ENCODE results near the gene CLNK. TPM values are rescaled to one million over a fixed set of nuclear protein-coding genes. Genes with fewer than 3 reads are reported as not detected.

Gene CLNK
- total RNA-seq, 2 donors from 2014 or later: 0.06 TPM; not detected in 1

GRCh38 chr4:10554694-10555093 is 129.9 kb downstream of the CLNK start:
- intact Hi-C loops (cut with DNase I, micrococcal nuclease): no loop called here
- ATAC-seq: peak; percentile 75
- peak in 1 of 2 donors; percentile 54 for DNase-seq

GRCh38 chr4:10554121-10554520 is 130.4 kb downstream of the CLNK start:
- ATAC-seq: no peak
- no peak for DNase-seq
- intact Hi-C loops (cut with DNase I, micrococcal nuclease): no loop called here

- DNase-seq (no peak), ATAC-seq (no peak)
- intact Hi-C loops (cut with DNase I, micrococcal nuclease): no loop called here
Observed at GRCh38 chr4:10552591-10553280, 131.8 kb downstream of the CLNK start.

GRCh38 chr4:10535912-10536311 is 148.7 kb downstream of the CLNK start:
- no peak for ATAC-seq
- DNase-seq: no peak
- intact Hi-C loops (cut with DNase I, micrococcal nuclease): no loop called here

- intact Hi-C loops (cut with DNase I, micrococcal nuclease): no loop called here
- no peak for ATAC-seq
- no peak for DNase-seq
Observed at GRCh38 chr4:10534820-10535219, 149.7 kb downstream of the CLNK start.

- DNase-seq (no peak), ATAC-seq (no peak)
- intact Hi-C loops (cut with DNase I, micrococcal nuclease): no loop called here
Observed at GRCh38 chr4:10532155-10532554, 152.4 kb downstream of the CLNK start.

GRCh38 chr4:10530137-10530786 is 154.3 kb downstream of the CLNK start:
- ATAC-seq: no peak
- intact Hi-C loops (cut with DNase I, micrococcal nuclease): no loop called here
- DNase-seq: no peak

GRCh38 chr4:10529291-10530136 is 155.1 kb downstream of the CLNK start:
- intact Hi-C loops (cut with DNase I, micrococcal nuclease): no loop called here
- ATAC-seq (no peak), DNase-seq (no peak)

- DNase-seq: no peak
- intact Hi-C loops (cut with DNase I, micrococcal nuclease): no loop called here
- ATAC-seq: no peak
Observed at GRCh38 chr4:10527438-10527837, 157.1 kb downstream of the CLNK start.

GRCh38 chr4:10526429-10527222 is 157.9 kb downstream of the CLNK start:
- peak; percentile 9 to 26 for DNase-seq
- intact Hi-C loops (cut with DNase I, micrococcal nuclease): no loop called here
- ATAC-seq: peak; percentile 98

GRCh38 chr4:10524196-10524833 is 160.3 kb downstream of the CLNK start:
- DNase-seq: no peak
- intact Hi-C loops (cut with DNase I, micrococcal nuclease): no loop called here
- ATAC-seq: no peak

- DNase-seq (no peak), ATAC-seq (no peak)
- intact Hi-C loops (cut with DNase I, micrococcal nuclease): no loop called here
Observed at GRCh38 chr4:10521424-10521823, 163.1 kb downstream of the CLNK start.

- ATAC-seq: no peak
- no peak for DNase-seq
- intact Hi-C loops (cut with DNase I, micrococcal nuclease): no loop called here
Observed at GRCh38 chr4:10509733-10510132, 174.8 kb downstream of the CLNK start.

GRCh38 chr4:10506077-10506476 is 178.5 kb downstream of the CLNK start:
- DNase-seq (no peak), ATAC-seq (no peak)
- intact Hi-C loops (cut with DNase I, micrococcal nuclease): no loop called here

- DNase-seq (no peak), ATAC-seq (no peak)
- intact Hi-C loops (cut with DNase I, micrococcal nuclease): no loop called here
Observed at GRCh38 chr4:10504570-10505179, 179.9 kb downstream of the CLNK start.

- ATAC-seq: no peak
- no peak for DNase-seq
- intact Hi-C loops (cut with DNase I, micrococcal nuclease): no loop called here
Observed at GRCh38 chr4:10502717-10503116, 181.9 kb downstream of the CLNK start.

GRCh38 chr4:10500776-10501175 is 183.8 kb downstream of the CLNK start:
- ATAC-seq (no peak), DNase-seq (no peak)
- intact Hi-C loops (cut with DNase I, micrococcal nuclease): no loop called here

GRCh38 chr4:10496200-10496599 is 188.4 kb downstream of the CLNK start:
- intact Hi-C loops (cut with DNase I, micrococcal nuclease): no loop called here
- no peak for DNase-seq
- no peak for ATAC-seq

Data from left colon (tissue), 2 donors.